Trophoblast cell (in vitro differentiated cells and primary cell): ENCODE results near the gene CXCL10.

ENCODE experiments used
- DNase-seq, 2 donors: peaks; one replicate each; pipeline ENCODE4 v3.0.0-alpha.2; 2016
- H2AFZ ChIP-seq: 2 replicates; pipeline ENCODE4 v1.6.1; 2013; ENCODE audit warnings: low read length, moderate library complexity, mild to moderate bottlenecking; ENCODE audit not compliant: insufficient read depth, poor library complexity
- H2AK5ac ChIP-seq: 2 replicates; pipeline ENCODE4 v1.6.1; 2013; ENCODE audit warnings: mild to moderate bottlenecking, low read length
- H2BK120ac ChIP-seq: 2 replicates; pipeline ENCODE4 v1.6.1; 2013; ENCODE audit warnings: low read length, mild to moderate bottlenecking, moderate library complexity; ENCODE audit not compliant: insufficient read depth, poor library complexity
- H2BK12ac ChIP-seq: 2 replicates; pipeline ENCODE4 v1.6.1; 2013; ENCODE audit warnings: mild to moderate bottlenecking, low read length, moderate library complexity
- H2BK5ac ChIP-seq: 2 replicates; pipeline ENCODE4 v1.6.1; 2013; ENCODE audit warnings: low read length, low read depth, moderate library complexity, mild to moderate bottlenecking; ENCODE audit not compliant: poor library complexity
- H3K14ac ChIP-seq: 2 replicates; pipeline ENCODE4 v1.6.1; 2013; ENCODE audit warnings: mild to moderate bottlenecking, low read length
- H3K18ac ChIP-seq: 2 replicates; pipeline ENCODE4 v1.6.1; 2013; ENCODE audit warnings: mild to moderate bottlenecking, low read length
- H3K23ac ChIP-seq: 2 replicates; pipeline ENCODE4 v1.6.1; 2013; ENCODE audit warnings: low read length
- H3K27ac ChIP-seq: 2 replicates; pipeline ENCODE4 v1.5.1; 2013; ENCODE audit warnings: low read depth, mild to moderate bottlenecking, inconsistent platforms, low read length, moderate library complexity
- H3K27me3 ChIP-seq: 2 replicates; pipeline ENCODE4 v1.6.1; 2013; ENCODE audit warnings: inconsistent platforms, mild to moderate bottlenecking, low read length, moderate library complexity; ENCODE audit not compliant: insufficient read depth
- H3K36me3 ChIP-seq, 2 experiments: 1 replicate in 1 of 2; 2 replicates in 1 of 2; pipeline ENCODE4 v1.6.1; 2013; ENCODE audit warnings: low read length in 2 of 2, mild to moderate bottlenecking in 2 of 2, moderate library complexity in 1 of 2; ENCODE audit not compliant: insufficient read depth in 2 of 2, control insufficient read depth in 1 of 2
- H3K4ac ChIP-seq: 2 replicates; pipeline ENCODE4 v1.6.1; 2013; ENCODE audit warnings: low read depth, mild to moderate bottlenecking, low read length, moderate library complexity
- H3K4me1 ChIP-seq, 2 experiments: 1 replicate in 1 of 2; 2 replicates in 1 of 2; pipeline ENCODE4 v1.6.1; 2013; ENCODE audit warnings: low read length in 2 of 2, mild to moderate bottlenecking in 2 of 2, moderate library complexity in 1 of 2; ENCODE audit not compliant: insufficient read depth in 2 of 2, control insufficient read depth in 1 of 2
- H3K4me2 ChIP-seq: 2 replicates; pipeline ENCODE4 v1.6.1; 2013; ENCODE audit warnings: inconsistent platforms, mild to moderate bottlenecking, low read length, moderate library complexity
- H3K4me3 ChIP-seq: 2 replicates; pipeline ENCODE4 v1.5.1; 2013; ENCODE audit warnings: mild to moderate bottlenecking, low read depth, low read length, inconsistent platforms
- H3K79me1 ChIP-seq: one replicate; pipeline ENCODE4 v1.6.1; 2013; ENCODE audit warnings: low read length
- H3K79me2 ChIP-seq: 2 replicates; pipeline ENCODE4 v1.6.1; 2013; ENCODE audit warnings: low read length, mild to moderate bottlenecking; ENCODE audit not compliant: control insufficient read depth, insufficient read depth, poor library complexity
- H3K9ac ChIP-seq: 2 replicates; pipeline ENCODE4 v1.6.1; 2013; ENCODE audit warnings: mild to moderate bottlenecking, low read length
- H3K9me3 ChIP-seq: 2 replicates; pipeline ENCODE4 v1.6.1; 2013; ENCODE audit warnings: low read depth, mild to moderate bottlenecking, control low read depth, inconsistent platforms, low read length; ENCODE audit not compliant: insufficient read depth
- H4K12ac ChIP-seq: 2 replicates; pipeline ENCODE4 v1.6.1; 2013; ENCODE audit warnings: low read depth, mild to moderate bottlenecking, low read length, moderate library complexity
- H4K8ac ChIP-seq: 2 replicates; pipeline ENCODE4 v1.6.1; 2013; ENCODE audit warnings: low read depth, mild to moderate bottlenecking, low read length, moderate library complexity
- H4K91ac ChIP-seq: one replicate; pipeline ENCODE4 v1.6.1; 2013; ENCODE audit warnings: low read depth, mild to moderate bottlenecking, low read length, moderate library complexity
- WGBS: extraction: QIAGEN DNeasy Blood & Tissue Kit; methylation state at CpG from one replicate; pipeline ENCODE4 v1.1.7; 2013; ENCODE audit warnings: missing lambda C conversion rate; ENCODE audit not compliant: insufficient read length, insufficient coverage; ENCODE audit errors: extremely low coverage; 5-methylcytosine and 5-hydroxymethylcytosine counted together

CXCL10 gene

GRCh38 chr4:76022677-76023076, 620 bp downstream of the CXCL10 start:
- Histone ChIP-seq H2BK12ac (no peak overlapping the region), H2BK120ac (no peak overlapping the region), H3K79me2 (no peaks in the 10 kb centered on the region), H3K14ac (no peak overlapping the region), H3K4me2 (no peak overlapping the region), H3K79me1 (no peaks in the 10 kb centered on the region), H3K9ac (no peak overlapping the region), H4K91ac (no peak overlapping the region), H2AK5ac (no peak overlapping the region), H3K4me1 (no peaks in the 10 kb centered on the region), H3K4ac (no peak overlapping the region), H4K12ac (no peak overlapping the region), H3K27me3 (no peaks in the 10 kb centered on the region), H3K18ac (no peak overlapping the region), H2BK5ac (no peak overlapping the region), H3K27ac (no peak overlapping the region), H3K23ac (no peak overlapping the region), H2AFZ (no peak overlapping the region), H3K9me3 (no peaks in the 10 kb centered on the region), H3K36me3 (no peaks in the 10 kb centered on the region), H4K8ac (no peak overlapping the region), H3K4me3 (no peak overlapping the region)
- DNase-seq, result no peak
- WGBS, result no CpG with 5 or more reads among the region's 2 CpGs

GRCh38 chr4:76022031-76022430, 1.3 kb downstream of the CXCL10 start:
- H2AFZ ChIP-seq, result no peak overlapping the region
- no peak overlapping the region for H2AK5ac ChIP-seq

GRCh38 chr4:76017056-76017686, 6.1 kb downstream of the CXCL10 start:
- H4K91ac ChIP-seq, result no peak overlapping the region
- no CpG with 5 or more reads among the region's 3 CpGs for WGBS
- no peak overlapping the region for H3K23ac ChIP-seq
- no peaks in the 10 kb centered on the region for H3K27me3 ChIP-seq
- H2BK5ac ChIP-seq, result no peak overlapping the region
- H2AFZ ChIP-seq, result no peak overlapping the region
- H4K8ac ChIP-seq, result no peak overlapping the region
- no peak overlapping the region for H3K14ac ChIP-seq
- H3K27ac ChIP-seq, result no peak overlapping the region
- no peak overlapping the region for H2AK5ac ChIP-seq
- H3K4me2 ChIP-seq, result no peak overlapping the region
- no peak overlapping the region for H4K12ac ChIP-seq
- peak; percentile 96 to 97 for DNase-seq
- no peak overlapping the region for H3K18ac ChIP-seq
- no peaks in the 10 kb centered on the region for H3K79me2 ChIP-seq
- H3K9me3 ChIP-seq, result no peaks in the 10 kb centered on the region
- H3K36me3 ChIP-seq, result no peaks in the 10 kb centered on the region
- no peaks in the 10 kb centered on the region for H3K79me1 ChIP-seq
- H3K4ac ChIP-seq, result no peak overlapping the region
- H3K9ac ChIP-seq, result no peak overlapping the region
- H2BK120ac ChIP-seq, result no peak overlapping the region
- H2BK12ac ChIP-seq, result no peak overlapping the region
- no peak overlapping the region for H3K4me3 ChIP-seq
- no peaks in the 10 kb centered on the region for H3K4me1 ChIP-seq

More at GRCh38 chr4:76022031-76022430, 1.3 kb downstream of the CXCL10 start:
- Histone ChIP-seq H3K4me2 (no peak overlapping the region), H2BK12ac (no peak overlapping the region), H3K23ac (no peak overlapping the region), H4K91ac (no peak overlapping the region), H2BK5ac (no peak overlapping the region), H3K4ac (no peak overlapping the region), H3K36me3 (no peaks in the 10 kb centered on the region), H3K14ac (no peak overlapping the region), H4K12ac (no peak overlapping the region), H2BK120ac (no peak overlapping the region), H3K79me1 (no peaks in the 10 kb centered on the region), H3K18ac (no peak overlapping the region), H3K79me2 (no peaks in the 10 kb centered on the region), H3K27me3 (no peaks in the 10 kb centered on the region), H3K9ac (no peak overlapping the region), H3K9me3 (no peaks in the 10 kb centered on the region), H3K4me3 (no peak overlapping the region), H3K4me1 (no peaks in the 10 kb centered on the region), H3K27ac (no peak overlapping the region), H4K8ac (no peak overlapping the region)
- WGBS, result no CpG with 5 or more reads among the region's 4 CpGs
- DNase-seq, result peak; percentile 55 to 75

- no peak overlapping the region for H3K27ac ChIP-seq
- H2BK5ac ChIP-seq, result no peak overlapping the region
- no peak overlapping the region for H4K12ac ChIP-seq
- H2AFZ ChIP-seq, result no peak overlapping the region
- no peak overlapping the region for H3K9ac ChIP-seq
- H3K4ac ChIP-seq, result no peak overlapping the region
- H3K9me3 ChIP-seq, result no peaks in the 10 kb centered on the region
- H3K18ac ChIP-seq, result no peak overlapping the region
- no peaks in the 10 kb centered on the region for H3K79me1 ChIP-seq
- no peaks in the 10 kb centered on the region for H3K79me2 ChIP-seq
- no peak overlapping the region for H3K4me3 ChIP-seq
- no peak overlapping the region for H3K4me2 ChIP-seq
- DNase-seq, result peak; percentile 60 to 73
- H2BK12ac ChIP-seq, result no peak overlapping the region
- no peak overlapping the region for H4K91ac ChIP-seq
- H3K23ac ChIP-seq, result no peak overlapping the region
- H3K36me3 ChIP-seq, result no peaks in the 10 kb centered on the region
- H2AK5ac ChIP-seq, result no peak overlapping the region
- H3K4me1 ChIP-seq, result no peaks in the 10 kb centered on the region
- no peak overlapping the region for H3K14ac ChIP-seq
- no peaks in the 10 kb centered on the region for H3K27me3 ChIP-seq
- no peak overlapping the region for H4K8ac ChIP-seq
- WGBS, result no CpG with 5 or more reads among the region's 2 CpGs
- no peak overlapping the region for H2BK120ac ChIP-seq
These were observed 6.9 kb downstream of the CXCL10 start for GRCh38 chr4:76016393-76016792.
